ENCODE measurements around the gene CCDC82. TPM values are rescaled to one million over a fixed set of nuclear protein-coding genes. Genes with fewer than 3 reads are reported as not detected.

Gene CCDC82
- total RNA-seq, 3 donors from 2014 or later: 16.5 to 26.0 (median 22.2) TPM

- Histone ChIP-seq H3K4me1 (ENCODE audit: low read depth) (peaks cover 64% of the 10 kb centered on the region), H3K9me3 (no peaks in the 10 kb centered on the region), H3K36me3 (ENCODE audit: low read depth) (no peaks in the 10 kb centered on the region), H3K4me3 (no peak overlapping the region)
- ATAC-seq: no peak
- no peak for TF ChIP-seq CTCF (IDR thresholded peaks at IDR 0.05)
- intact Hi-C loops (cut with DNase I, micrococcal nuclease): loop anchor here in 1 of 2 donors (5.0 kb wide), 1 partner anchor 36 kb away; the partner anchor contains the start of gene MAML2
- no peak for DNase-seq
Observed at GRCh38 chr11:96306600-96306932, 83.1 kb downstream of the CCDC82 start.

- intact Hi-C loops (cut with DNase I, micrococcal nuclease): loop anchor here in 1 of 2 donors (5.0 kb wide), 1 partner anchor 36 kb away; the partner anchor contains the start of gene MAML2
- Histone ChIP-seq H3K4me3 (no peak overlapping the region), H3K36me3 (ENCODE audit: low read depth) (no peaks in the 10 kb centered on the region), H3K9me3 (no peaks in the 10 kb centered on the region), H3K4me1 (ENCODE audit: low read depth) (peaks cover 60% of the 10 kb centered on the region)
- ATAC-seq: no peak
- TF ChIP-seq CTCF (IDR thresholded peaks at IDR 0.05): no peak
- no peak for DNase-seq
Observed at GRCh38 chr11:96306071-96306470, 83.6 kb downstream of the CCDC82 start.

GRCh38 chr11:96303980-96304379 lies 85.7 kb downstream of the CCDC82 start:
- H3K36me3 ChIP-seq (ENCODE audit: low read depth): no peaks in the 10 kb centered on the region
- peaks cover 59% of the 10 kb centered on the region for H3K4me1 ChIP-seq (ENCODE audit: low read depth)
- TF ChIP-seq CTCF (IDR thresholded peaks at IDR 0.05): no peak
- intact Hi-C loops (cut with DNase I, micrococcal nuclease): no loop called here
- H3K9me3 ChIP-seq: no peaks in the 10 kb centered on the region
- DNase-seq: no peak
- no peak for ATAC-seq
- H3K4me3 ChIP-seq: no peak overlapping the region

- peaks cover 56% of the 10 kb centered on the region for H3K4me1 ChIP-seq (ENCODE audit: low read depth)
- no peak for TF ChIP-seq CTCF (IDR thresholded peaks at IDR 0.05)
- H3K9me3 ChIP-seq: no peaks in the 10 kb centered on the region
- H3K36me3 ChIP-seq (ENCODE audit: low read depth): no peaks in the 10 kb centered on the region
- intact Hi-C loops (cut with DNase I, micrococcal nuclease): no loop called here
- DNase-seq: no peak
- no peak overlapping the region for H3K4me3 ChIP-seq
- ATAC-seq: peak; percentile 64
Observed at GRCh38 chr11:96303064-96303463, 86.6 kb downstream of the CCDC82 start.

Small RNA genes within 50 kb of the gene (microRNA-seq; reads per million reads assigned to microRNA genes)
- not detected for gene MIR1260B

Other genes with a start within 250 kb of the CCDC82 start
- 10 to 100 TPM; 15.2 to 26.4 (median 15.8) TPM for gene MAML2, start 46.7 kb downstream of the CCDC82 start, total RNA-seq
- 1 to 10 TPM; 9.4 to 9.9 (median 9.8) TPM for gene JRKL, start 101 bp upstream of the CCDC82 start, total RNA-seq